ENCODE measurements around the gene LAMC3.

Gene LAMC3

GRCh38 chr9:131043646-131044045 is 34.7 kb downstream of the LAMC3 start:
- TF ChIP-seq, protein P1, sequence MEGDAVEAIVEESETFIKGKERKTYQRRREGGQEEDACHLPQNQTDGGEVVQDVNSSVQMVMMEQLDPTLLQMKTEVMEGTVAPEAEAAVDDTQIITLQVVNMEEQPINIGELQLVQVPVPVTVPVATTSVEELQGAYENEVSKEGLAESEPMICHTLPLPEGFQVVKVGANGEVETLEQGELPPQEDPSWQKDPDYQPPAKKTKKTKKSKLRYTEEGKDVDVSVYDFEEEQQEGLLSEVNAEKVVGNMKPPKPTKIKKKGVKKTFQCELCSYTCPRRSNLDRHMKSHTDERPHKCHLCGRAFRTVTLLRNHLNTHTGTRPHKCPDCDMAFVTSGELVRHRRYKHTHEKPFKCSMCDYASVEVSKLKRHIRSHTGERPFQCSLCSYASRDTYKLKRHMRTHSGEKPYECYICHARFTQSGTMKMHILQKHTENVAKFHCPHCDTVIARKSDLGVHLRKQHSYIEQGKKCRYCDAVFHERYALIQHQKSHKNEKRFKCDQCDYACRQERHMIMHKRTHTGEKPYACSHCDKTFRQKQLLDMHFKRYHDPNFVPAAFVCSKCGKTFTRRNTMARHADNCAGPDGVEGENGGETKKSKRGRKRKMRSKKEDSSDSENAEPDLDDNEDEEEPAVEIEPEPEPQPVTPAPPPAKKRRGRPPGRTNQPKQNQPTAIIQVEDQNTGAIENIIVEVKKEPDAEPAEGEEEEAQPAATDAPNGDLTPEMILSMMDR (IDR thresholded peaks at IDR 0.05; ENCODE audit: control insufficient read depth, extremely low read depth, insufficient read depth), result no peak
- no peak overlapping the region for H3K4me3 ChIP-seq (ENCODE audit: low read depth, low read length)
- DNase-seq (ENCODE audit: low read depth), result no peak

DNA sequence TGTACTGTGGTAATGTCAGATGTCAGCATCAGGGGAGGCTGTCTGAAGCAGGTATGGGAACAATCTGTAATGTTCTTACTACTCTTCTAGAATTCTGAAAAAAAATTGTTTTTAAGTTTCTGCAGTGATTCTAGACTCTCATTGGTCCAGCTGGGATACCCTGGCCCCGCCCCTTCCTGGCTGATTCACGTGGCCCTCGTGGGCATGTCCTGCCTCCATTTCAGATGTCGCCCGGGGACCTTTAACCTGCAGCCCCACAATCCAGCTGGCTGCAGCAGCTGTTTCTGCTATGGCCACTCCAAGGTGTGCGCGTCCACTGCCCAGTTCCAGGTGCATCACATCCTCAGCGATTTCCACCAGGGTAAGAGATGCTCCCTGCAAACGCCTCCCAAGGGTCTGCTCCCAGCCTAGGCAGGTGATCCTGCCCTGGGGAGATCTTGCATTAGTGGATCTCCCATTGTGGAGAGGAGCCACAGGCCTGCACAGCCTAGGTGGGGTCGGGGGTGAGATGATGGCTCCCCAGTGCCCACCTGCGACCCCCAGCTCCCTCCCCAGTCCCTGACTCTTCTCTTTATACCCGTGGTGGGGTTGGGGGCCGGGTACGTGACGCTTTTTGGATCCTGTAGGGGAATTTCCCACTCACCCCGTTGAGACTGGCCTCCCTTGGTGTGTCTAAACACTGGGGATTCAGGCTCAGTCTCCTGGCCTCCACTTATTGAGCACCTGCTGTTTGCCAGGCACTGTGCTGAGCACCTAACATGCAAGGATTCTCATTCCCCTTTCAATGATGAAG is 36.5 kb downstream of the LAMC3 start:
- TF ChIP-seq, protein P1 (IDR thresholded peaks at IDR 0.05; ENCODE audit: control insufficient read depth, extremely low read depth, insufficient read depth), result no peak
- H3K4me3 ChIP-seq (ENCODE audit: low read depth, low read length), result no peak overlapping the region
- no peak for DNase-seq (ENCODE audit: low read depth)

GRCh38 chr9:131046093-131046380 is 37.1 kb downstream of the LAMC3 start:
- no peak overlapping the region for H3K4me3 ChIP-seq (ENCODE audit: low read depth, low read length)
- no peak for DNase-seq (ENCODE audit: low read depth)
- TF ChIP-seq, protein P1 (IDR thresholded peaks at IDR 0.05; ENCODE audit: control insufficient read depth, extremely low read depth, insufficient read depth), result no peak

GRCh38 chr9:131046581-131047202 is 37.7 kb downstream of the LAMC3 start:
- no peak for DNase-seq (ENCODE audit: low read depth)
- TF ChIP-seq, protein P1 (IDR thresholded peaks at IDR 0.05; ENCODE audit: control insufficient read depth, extremely low read depth, insufficient read depth), result peak; percentile 95
- H3K4me3 ChIP-seq (ENCODE audit: low read depth, low read length), result no peak overlapping the region

- no peak overlapping the region for H3K4me3 ChIP-seq (ENCODE audit: low read depth, low read length)
- no peak for DNase-seq (ENCODE audit: low read depth)
- TF ChIP-seq, protein P1 (IDR thresholded peaks at IDR 0.05; ENCODE audit: control insufficient read depth, extremely low read depth, insufficient read depth), result no peak
Observed at GRCh38 chr9:131048332-131048731, 39.4 kb downstream of the LAMC3 start.

DNA sequence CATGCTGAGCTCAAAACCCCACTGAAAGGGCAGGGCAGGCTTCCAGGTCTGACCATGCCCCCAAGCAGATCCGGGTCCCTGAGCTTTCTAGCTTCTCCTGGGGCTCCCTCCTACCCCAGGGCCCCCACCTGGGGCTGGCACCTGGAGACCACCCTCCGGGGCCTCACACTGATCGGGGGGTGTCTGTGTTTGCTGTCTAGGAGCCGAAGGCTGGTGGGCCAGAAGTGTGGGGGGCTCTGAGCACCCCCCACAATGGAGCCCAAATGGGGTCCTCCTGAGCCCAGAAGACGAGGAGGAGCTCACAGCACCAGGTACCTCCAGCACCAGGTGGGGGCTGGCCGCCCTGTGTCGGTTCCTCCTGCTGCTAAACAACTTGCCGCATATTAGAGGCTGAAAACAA is 39.8 kb downstream of the LAMC3 start:
- no peak overlapping the region for H3K4me3 ChIP-seq (ENCODE audit: low read depth, low read length)
- DNase-seq (ENCODE audit: low read depth), result no peak
- TF ChIP-seq, protein P1 (IDR thresholded peaks at IDR 0.05; ENCODE audit: control insufficient read depth, extremely low read depth, insufficient read depth), result no peak
